GM12865 (cell line): ENCODE data around the gene TBC1D9.

ENCODE experiments used
- DNase-seq: peaks from one replicate; pipeline ENCODE4 v3.0.0; 2010; ENCODE audit warnings: low read depth
- H3K4me3 ChIP-seq: 2 replicates; pipeline ENCODE4 v1.5.1; 2011; ENCODE audit warnings: mild to moderate bottlenecking, low read depth, low read length, control low read depth
- CTCF ChIP-seq: IDR thresholded peaks from 2 replicates; pipeline ENCODE4 v1.5.1; 2011; ENCODE audit warnings: low read length, control low read depth, low read depth, inconsistent platforms; ENCODE audit not compliant: insufficient read depth; ENCODE audit errors: missing control alignments

The TBC1D9 gene

GRCh38 chr4:140697709-140698560 lies 58.2 kb downstream of the TBC1D9 start:
- no peak for DNase-seq
- H3K4me3 ChIP-seq = no peak overlapping the region
- TF ChIP-seq CTCF = no peak

- no peak for DNase-seq
- no peak overlapping the region for H3K4me3 ChIP-seq
- TF ChIP-seq CTCF = no peak
Measured at GRCh38 chr4:140695483-140695882, 60.7 kb downstream of the TBC1D9 start.

DNA sequence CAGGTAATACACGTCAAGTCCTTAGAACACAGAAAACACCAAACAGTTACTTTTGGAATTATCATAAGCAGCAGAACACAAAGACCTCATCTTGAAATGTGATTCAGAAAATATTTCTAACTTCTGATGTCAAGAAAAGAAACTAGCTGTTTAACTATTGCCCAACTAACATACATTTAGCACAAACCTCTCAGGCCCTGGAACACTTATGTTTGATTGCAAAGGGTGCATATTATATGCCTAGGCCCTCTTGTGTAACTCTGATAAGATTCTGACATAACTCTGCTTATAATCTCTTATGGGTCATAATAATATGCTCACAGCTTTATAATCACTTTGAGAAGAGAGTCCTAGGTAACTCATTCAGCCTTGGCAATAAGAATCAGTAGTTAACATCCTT lies 62.6 kb downstream of the TBC1D9 start:
- no peak overlapping the region for H3K4me3 ChIP-seq
- no peak for DNase-seq
- TF ChIP-seq CTCF = no peak

GRCh38 chr4:140691369-140691768 lies 64.8 kb downstream of the TBC1D9 start:
- no peak overlapping the region for H3K4me3 ChIP-seq
- no peak for DNase-seq
- no peak for TF ChIP-seq CTCF

- no peak overlapping the region for H3K4me3 ChIP-seq
- TF ChIP-seq CTCF = no peak
Measured at GRCh38 chr4:140690093-140690492, 66.1 kb downstream of the TBC1D9 start.

GRCh38 chr4:140689623-140690022 lies 66.6 kb downstream of the TBC1D9 start:
- no peak for TF ChIP-seq CTCF
- no peak overlapping the region for H3K4me3 ChIP-seq
- no peak for DNase-seq

More at GRCh38 chr4:140690093-140690492, 66.1 kb downstream of the TBC1D9 start:
- DNase-seq = no peak
